K562 (cell line): ENCODE results near the gene UFSP2. TPM values are rescaled to one million over a fixed set of nuclear protein-coding genes. Genes with fewer than 3 reads are reported as not detected.
A peak's percentile ranks its signal among the peaks of the same experiment; 100 is the strongest.

ENCODE experiments used
- CHD2 ChIP-seq: IDR thresholded peaks from 2 replicates; pipeline ENCODE4 v1.6.1; 2011; ENCODE audit warnings: low read depth, low read length
- FOS ChIP-seq: IDR thresholded peaks from 3 replicates; pipeline ENCODE4 v1.6.1; 2011; ENCODE audit not compliant: insufficient read length; ENCODE audit errors: extremely low read depth
- KDM4B ChIP-seq, 2 experiments: fragments of 450-650 bp in 1 of 2; sonication (generic) in 1 of 2; IDR thresholded peaks; 2 replicates each; pipeline ENCODE4 v1.6.1; 2016 to 2017; ENCODE audit warnings: borderline replicate concordance in 2 of 2, antibody characterized with exemption in 1 of 2, low read depth in 1 of 2, mild to moderate bottlenecking in 1 of 2
- KLF10 ChIP-seq: fragments of 250-450 bp; sonication (Bioruptor Pico); IDR thresholded peaks from 2 replicates; pipeline ENCODE4 v1.6.1; 2021; ENCODE audit warnings: matching md5 sums
- MYBL2 ChIP-seq, 2 experiments: fragments of 450-650 bp in 1 of 2; sonication (generic) in 1 of 2; formaldehyde crosslinking in 1 of 2; IDR thresholded peaks; 2 replicates each; pipeline versions ENCODE4 v1.6.1 to v1.8.1; 2017 to 2022; ENCODE audit warnings: borderline replicate concordance in 1 of 2, inconsistent platforms in 1 of 2, low read depth in 1 of 2, mild to moderate bottlenecking in 1 of 2, missing genetic modification reagents in 1 of 2, moderate library complexity in 1 of 2
- MYC ChIP-seq, 2 experiments: fragments of 250-450 bp in 1 of 2; sonication (Bioruptor Pico) in 1 of 2; IDR thresholded peaks; 2 replicates each; pipeline versions ENCODE4 v1.5.1 to v1.6.1; 2012 to 2021; ENCODE audit warnings: low read depth in 2 of 2, borderline replicate concordance in 1 of 2, improper control_type of control experiment in 1 of 2, low read length in 1 of 2, mild to moderate bottlenecking in 1 of 2, moderate library complexity in 1 of 2
- NONO ChIP-seq, 2 experiments: fragments of 200-400 bp in 1 of 2; fragments of 450-650 bp in 1 of 2; formaldehyde crosslinking in 1 of 2; IDR thresholded peaks; 2 replicates each; pipeline ENCODE4 v1.6.1; 2017; ENCODE audit warnings: low read depth in 2 of 2, mild to moderate bottlenecking in 2 of 2, moderate library complexity in 2 of 2, low read length in 1 of 2
- STAT6 ChIP-seq: sonication (generic); formaldehyde crosslinking; IDR thresholded peaks from 2 replicates; pipeline ENCODE4 v1.8.1; 2023; ENCODE audit warnings: mild to moderate bottlenecking, missing genetic modification reagents
- ZNF318 ChIP-seq, 2 experiments: fragments of 450-650 bp; IDR thresholded peaks; 2 replicates each; pipeline ENCODE4 v1.6.1; 2016; ENCODE audit warnings: mild to moderate bottlenecking in 2 of 2, borderline replicate concordance in 1 of 2, low read depth in 1 of 2, moderate library complexity in 1 of 2
- ZNF398 ChIP-seq: fragments of 250-450 bp; sonication (Bioruptor Pico); IDR thresholded peaks from 2 replicates; pipeline ENCODE4 v1.8.0; 2021; ENCODE audit warnings: moderate library complexity, mild to moderate bottlenecking, inconsistent platforms
- ZNF699 ChIP-seq: fragments of 250-450 bp; sonication (Bioruptor Pico); IDR thresholded peaks from 2 replicates; pipeline ENCODE4 v1.8.0; 2021; ENCODE audit warnings: mild to moderate bottlenecking, moderate library complexity; ENCODE audit not compliant: insufficient replicate concordance
- polyA plus RNA-seq, 8 experiments: library from polyadenylated mRNA; depleted of rRNA in 4 of 8; stranded (reverse) in 5 of 8; unstranded in 3 of 8; fragments of >200 nt; fragmentation: Nextera tagmentation in 2 of 8; fragmentation: Illumina TruSeq in 1 of 8; extraction: Ambion mirVana in 2 of 8; extraction: Trizol in 1 of 8; gene quantifications; 2 replicates each; pipeline versions ENCODE4 v1.2.1 to v1.2.3, GENCODE V29; 2011 to 2014; ENCODE audit warnings: inconsistent platforms in 1 of 8, missing spikeins in 1 of 8
- total RNA-seq, 7 experiments: library from RNA; depleted of rRNA in 6 of 7; stranded (reverse); fragments of >200 nt in 6 of 7; fragmentation: Illumina TruSeq in 2 of 7; extraction: Trizol in 2 of 7; gene quantifications; 2 replicates each; pipeline versions ENCODE4 v1.2.1 to v1.2.3, GENCODE V29; 2011 to 2021; ENCODE audit warnings: low replicate concordance in 1 of 7

The UFSP2 gene
- total and polyA plus RNA-seq, 9 of the 15 experiments (the other 6 are each of a cell fraction or from before 2014, with no cell fraction given): 20.1 to 55.8 (median 26.6) TPM

GRCh38 chr4:185359767-185360446 lies 65.9 kb downstream of the UFSP2 start (continued):
- no peak for TF ChIP-seq STAT6
- TF ChIP-seq MYC (IDR thresholded peaks at IDR 0.05; ENCODE audit: low read depth, low read length): peak; percentile 89
- TF ChIP-seq MYC (CRISPR knock-in tag; IDR thresholded peaks at IDR 0.05; ENCODE audit: borderline replicate concordance, low read depth): no peak
- no peak for TF ChIP-seq ZNF699 (CRISPR knock-in tag)
- TF ChIP-seq KLF10 (CRISPR knock-in tag): no peak
- TF ChIP-seq KDM4B (IDR thresholded peaks at IDR 0.05; ENCODE audit: borderline replicate concordance in 2 of 2, low read depth in 1 of 2): no peak
- no peak for TF ChIP-seq ZNF398
- TF ChIP-seq ZNF318 (IDR thresholded peaks at IDR 0.05; ENCODE audit: borderline replicate concordance in 1 of 2, low read depth in 1 of 2): 0 out of 4 replicates have a peak, but pooled peaks of 1 of the 2 experiments have one; percentile 44
- no peak for TF ChIP-seq CHD2
- TF ChIP-seq MYBL2 (IDR thresholded peaks at IDR 0.05; ENCODE audit: low read depth): no peak
- no peak for TF ChIP-seq MYBL2 (CRISPR knock-in tag; IDR thresholded peaks at IDR 0.05; ENCODE audit: borderline replicate concordance)
- peak; percentile 36 for TF ChIP-seq FOS
- no peak for TF ChIP-seq NONO (IDR thresholded peaks at IDR 0.05; ENCODE audit: low read depth in 2 of 2, low read length in 1 of 2)
